ENCODE data around the gene SHISA8.

The SHISA8 gene

GRCh38 chr22:41933411-41934177 lies 18.7 kb upstream of the SHISA8 start:
- no peak for DNase-seq (ENCODE audit: low read depth)

GRCh38 chr22:41932353-41932752 lies 17.5 kb upstream of the SHISA8 start:
- DNase-seq (ENCODE audit: low read depth): no peak

GRCh38 chr22:41931701-41932269 lies 16.9 kb upstream of the SHISA8 start:
- no peak for DNase-seq (ENCODE audit: low read depth)

GRCh38 chr22:41929418-41929810 lies 14.5 kb upstream of the SHISA8 start:
- no peak for DNase-seq (ENCODE audit: low read depth)

- DNase-seq (ENCODE audit: low read depth): no peak
Measured at GRCh38 chr22:41928593-41929417, 13.9 kb upstream of the SHISA8 start.

- no peak for DNase-seq (ENCODE audit: low read depth)
Measured at GRCh38 chr22:41927813-41928212, 12.9 kb upstream of the SHISA8 start.

- DNase-seq (ENCODE audit: low read depth): peak; percentile 77
Measured at GRCh38 chr22:41925783-41926460, 11.0 kb upstream of the SHISA8 start.

- no peak for DNase-seq (ENCODE audit: low read depth)
Measured at GRCh38 chr22:41923595-41924276, 8.9 kb upstream of the SHISA8 start.

GRCh38 chr22:41922940-41923594 lies 8.2 kb upstream of the SHISA8 start:
- no peak for DNase-seq (ENCODE audit: low read depth)

- DNase-seq (ENCODE audit: low read depth): no peak
Measured at GRCh38 chr22:41922328-41922727, 7.5 kb upstream of the SHISA8 start.

GRCh38 chr22:41920271-41920976 lies 5.5 kb upstream of the SHISA8 start:
- no peak for DNase-seq (ENCODE audit: low read depth)

GRCh38 chr22:41919357-41920224 lies 4.7 kb upstream of the SHISA8 start:
- DNase-seq (ENCODE audit: low read depth): no peak

- no peak for DNase-seq (ENCODE audit: low read depth)
Measured at GRCh38 chr22:41917903-41918791, 3.3 kb upstream of the SHISA8 start.

- DNase-seq (ENCODE audit: low read depth): no peak
Measured at GRCh38 chr22:41917375-41917902, 2.6 kb upstream of the SHISA8 start.

GRCh38 chr22:41916745-41917358 lies 2.0 kb upstream of the SHISA8 start:
- no peak for DNase-seq (ENCODE audit: low read depth)

GRCh38 chr22:41915786-41916493 lies 1.1 kb upstream of the SHISA8 start:
- no peak for DNase-seq (ENCODE audit: low read depth)

GRCh38 chr22:41914611-41915034 lies 251 bp downstream of the SHISA8 start:
- no peak for DNase-seq (ENCODE audit: low read depth)
